ENCODE results near the gene CD1C.

DNA sequence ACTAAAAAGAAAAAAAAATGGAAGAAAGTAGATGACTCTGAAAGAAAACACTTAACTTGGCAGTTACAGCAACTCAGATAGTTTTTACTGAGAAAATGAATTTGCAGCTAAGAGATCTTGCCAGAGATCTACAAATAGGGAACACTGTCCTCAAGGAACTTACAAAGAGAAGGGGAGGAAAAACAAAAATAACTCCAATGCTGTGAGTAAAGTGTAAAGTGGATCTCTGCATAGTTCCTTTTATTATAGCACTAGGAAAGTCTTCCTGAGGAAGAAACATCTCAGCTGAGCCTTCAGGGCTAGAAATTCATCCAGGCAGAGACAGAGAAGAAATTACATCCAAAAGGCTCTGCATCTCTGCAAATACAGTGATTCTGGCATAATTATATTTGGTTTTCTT lies 37.8 kb downstream of the CD1C start:
- no peak for TF ChIP-seq CTCF (IDR thresholded peaks at IDR 0.05)
- TF ChIP-seq POLR2A (IDR thresholded peaks at IDR 0.05), result no peak
- no peak for TF ChIP-seq EP300 (IDR thresholded peaks at IDR 0.05)
